A549 treated with RU486 at 1 μM for 4 hours (cell line): ENCODE data around the gene EMP2. TPM values are rescaled to one million over a fixed set of nuclear protein-coding genes. Genes with fewer than 3 reads are reported as not detected.

Source experiments
- total RNA-seq: library from RNA; stranded (reverse); fragments of 200-300 nt; extraction: Qiagen RNA extraction; gene quantifications from 5 replicates; pipeline ENCODE4 v1.2.3, GENCODE V29; 2022; ENCODE audit warnings: low read depth

The EMP2 gene, protein sequence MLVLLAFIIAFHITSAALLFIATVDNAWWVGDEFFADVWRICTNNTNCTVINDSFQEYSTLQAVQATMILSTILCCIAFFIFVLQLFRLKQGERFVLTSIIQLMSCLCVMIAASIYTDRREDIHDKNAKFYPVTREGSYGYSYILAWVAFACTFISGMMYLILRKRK
- total RNA-seq, result 17.1 to 24.8 TPM (median 23.1 TPM) in 5 replicates

DNA sequence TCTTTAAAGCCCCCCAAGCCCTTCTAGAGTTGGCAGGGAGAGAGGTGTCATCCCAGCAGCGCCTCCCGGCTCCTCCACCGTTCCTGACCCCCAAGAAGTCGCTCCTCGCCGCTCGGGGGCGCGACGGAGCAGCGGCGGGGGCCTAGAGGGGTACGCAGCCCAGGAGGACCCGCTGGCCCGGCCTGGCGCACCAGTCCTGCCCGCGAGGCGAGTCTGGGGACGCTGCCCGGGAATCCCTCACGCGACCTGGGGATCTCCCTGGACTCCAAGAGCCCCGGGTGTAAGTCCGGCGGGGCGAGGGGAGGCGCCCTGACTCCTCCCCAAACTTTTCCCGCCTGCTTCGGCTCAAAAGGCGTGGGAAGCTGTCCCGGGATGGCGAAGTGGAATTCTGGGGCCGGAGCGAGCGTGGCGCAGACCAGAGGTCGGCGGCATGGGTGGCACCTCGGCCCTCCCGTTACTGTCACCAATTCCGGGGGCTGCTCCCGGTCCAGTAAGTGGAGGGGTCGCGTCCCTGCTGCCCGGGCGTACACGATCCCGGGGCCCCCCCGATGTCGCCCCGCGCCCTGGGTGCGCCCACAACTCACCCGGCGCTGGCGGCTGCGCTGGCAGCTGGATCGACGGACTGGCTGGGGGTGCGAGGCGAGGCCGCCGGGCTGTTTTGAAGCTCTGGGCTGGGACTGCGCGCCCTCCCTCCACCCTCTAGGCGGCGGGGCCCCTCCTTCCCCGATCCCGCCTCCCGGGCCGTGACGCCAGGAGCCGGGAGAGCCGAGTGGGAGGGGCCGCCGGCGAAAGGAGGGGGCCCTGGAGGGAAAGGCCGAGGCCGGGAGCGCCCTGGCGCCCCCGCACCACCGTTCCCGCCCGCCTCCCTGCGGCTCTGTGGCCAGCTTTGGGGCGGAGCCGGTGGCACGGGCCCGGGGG, at the start of gene EMP2:
TSS of gene EMP2 (minus strand) at position 634 of the 918 bp plus-strand sequence. CDS start 32,981 bp downstream, outside the sequence.

Other genes starting within 250 kb of the EMP2 start
- gene ATF7IP2, start 194.5 kb downstream of the EMP2 start, total RNA-seq, result 3.2 to 13.1 TPM (median 12.4 TPM) in 5 replicates
- not detected in 5 replicates for gene TEKT5, start 114.3 kb upstream of the EMP2 start, total RNA-seq
- 41.0 to 51.3 TPM (median 44.6 TPM) in 5 replicates for gene NUBP1, start 163.2 kb upstream of the EMP2 start, total RNA-seq
- gene TVP23A, start 238.2 kb upstream of the EMP2 start, total RNA-seq, result 0.07 to 0.26 TPM (median 0.24 TPM) in 3 of 5 replicates, not detected in the others